Transverse colon (tissue), 4 donors: Measurements from ENCODE around the gene RAI14. TPM values are rescaled to one million over a fixed set of nuclear protein-coding genes. Genes with fewer than 3 reads are reported as not detected.

Experiments used
- DNase-seq: peaks from one replicate; pipeline ENCODE4 v3.0.0-alpha.2; 2019
- H3K27ac ChIP-seq, 4 donors: fragments of 200-600 bp; sonication (generic); 2 replicates each; pipeline ENCODE4 v1.5.1; 2016 to 2018; ENCODE audit warnings: inconsistent platforms in 4 of 4
- H3K27me3 ChIP-seq: fragments of 200-600 bp; sonication (generic); 2 replicates; pipeline ENCODE4 v1.5.1; 2017; ENCODE audit warnings: inconsistent platforms
- H3K36me3 ChIP-seq, 4 donors: fragments of 200-600 bp; sonication (generic); 2 replicates each; pipeline ENCODE4 v1.5.1; 2017 to 2019; ENCODE audit warnings: inconsistent platforms in 4 of 4
- H3K4me1 ChIP-seq, 4 donors: fragments of 200-600 bp; sonication (generic); 2 replicates each; pipeline ENCODE4 v1.5.1; 2017 to 2020; ENCODE audit warnings: inconsistent platforms in 4 of 4
- H3K4me3 ChIP-seq, 4 donors: fragments of 200-600 bp; sonication (generic); 1 replicate in 1 of 4; 2 replicates in 3 of 4; pipeline versions ENCODE4 v1.5.1 to v1.6.1; 2017 to 2019; ENCODE audit warnings: inconsistent platforms in 4 of 4
- H3K9me3 ChIP-seq, 2 donors: fragments of 200-600 bp; sonication (generic); 2 replicates each; pipeline ENCODE4 v1.5.1; 2017 to 2019; ENCODE audit warnings: inconsistent platforms in 2 of 2
- EP300 ChIP-seq: sonication (generic); formaldehyde crosslinking; IDR thresholded peaks from one replicate; pipeline ENCODE4 v1.6.1; 2017; ENCODE audit warnings: antibody characterized with exemption, low read depth
- POLR2A ChIP-seq: fragments of 450-650 bp; IDR thresholded peaks from one replicate; pipeline ENCODE4 v1.6.1; 2016; ENCODE audit warnings: antibody characterized with exemption, mild to moderate bottlenecking, moderate library complexity
- POLR2AphosphoS5 ChIP-seq, 3 donors: sonication (generic); formaldehyde crosslinking; IDR thresholded peaks; one replicate each; pipeline ENCODE4 v1.6.1; 2016; ENCODE audit warnings: antibody characterized with exemption in 3 of 3
- WGBS, 2 donors: methylation state at CpG; one replicate each; pipeline ENCODE4 v1.1.5; 2018; ENCODE audit warnings: low coverage in 1 of 2; 5-methylcytosine and 5-hydroxymethylcytosine counted together
- in situ Hi-C, 4 donors: fragments of 200-750 bp; cut with MboI; loops; one replicate each; pipeline versions ENCODE4 v1.15.0 to v1.15.1; 2017; ENCODE audit warnings: low sequenced_read_pairs in 3 of 4, low pct_ligation_motif_present in 1 of 4, low pct_unique_long_range_greater_than_20kb in 1 of 4
- intact Hi-C: fragments of 100-400 bp; cut with DNase I; formaldehyde crosslinking; loops from one replicate; pipeline ENCODE4 v1.15.1; 2023; ENCODE audit warnings: low total_unique reads
- total RNA-seq, 4 donors: library from RNA; depleted of rRNA; stranded (reverse); fragments of >200 nt; gene quantifications; one replicate each; pipeline ENCODE4 v1.1.0, GENCODE V29; 2016
- TF ChIP-seq, protein P1 (sequence below), 5 experiments: fragments of 200-600 bp in 3 of 5; fragments of 450-650 bp in 2 of 5; sonication (generic) in 3 of 5; IDR thresholded peaks; 1 replicate in 2 of 5; 2 replicates in 3 of 5; pipeline ENCODE4 v1.5.1; 2016 to 2017; ENCODE audit warnings: antibody characterized with exemption in 5 of 5, inconsistent platforms in 3 of 5, mild to moderate bottlenecking in 2 of 5, moderate library complexity in 1 of 5

Gene RAI14
- total RNA-seq, 4 donors from 2014 or later: 13.9 to 18.3 (median 15.3) TPM

- 82 to 85% methylated on average over 2 to 4 of the region's 4 CpGs for WGBS, 2 donors
- H3K36me3 ChIP-seq: no peaks in the 10 kb centered on the region
- no peaks in the 10 kb centered on the region for H3K27me3 ChIP-seq
- no peak overlapping the region for H3K27ac ChIP-seq
- DNase-seq: no peak
- TF ChIP-seq POLR2AphosphoS5 (IDR thresholded peaks at IDR 0.05) (no peak), POLR2A (no peak)
- TF ChIP-seq, protein P1, sequence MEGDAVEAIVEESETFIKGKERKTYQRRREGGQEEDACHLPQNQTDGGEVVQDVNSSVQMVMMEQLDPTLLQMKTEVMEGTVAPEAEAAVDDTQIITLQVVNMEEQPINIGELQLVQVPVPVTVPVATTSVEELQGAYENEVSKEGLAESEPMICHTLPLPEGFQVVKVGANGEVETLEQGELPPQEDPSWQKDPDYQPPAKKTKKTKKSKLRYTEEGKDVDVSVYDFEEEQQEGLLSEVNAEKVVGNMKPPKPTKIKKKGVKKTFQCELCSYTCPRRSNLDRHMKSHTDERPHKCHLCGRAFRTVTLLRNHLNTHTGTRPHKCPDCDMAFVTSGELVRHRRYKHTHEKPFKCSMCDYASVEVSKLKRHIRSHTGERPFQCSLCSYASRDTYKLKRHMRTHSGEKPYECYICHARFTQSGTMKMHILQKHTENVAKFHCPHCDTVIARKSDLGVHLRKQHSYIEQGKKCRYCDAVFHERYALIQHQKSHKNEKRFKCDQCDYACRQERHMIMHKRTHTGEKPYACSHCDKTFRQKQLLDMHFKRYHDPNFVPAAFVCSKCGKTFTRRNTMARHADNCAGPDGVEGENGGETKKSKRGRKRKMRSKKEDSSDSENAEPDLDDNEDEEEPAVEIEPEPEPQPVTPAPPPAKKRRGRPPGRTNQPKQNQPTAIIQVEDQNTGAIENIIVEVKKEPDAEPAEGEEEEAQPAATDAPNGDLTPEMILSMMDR (IDR thresholded peaks at IDR 0.05): no peak
- H3K9me3 ChIP-seq: no peaks in the 10 kb centered on the region
- in situ Hi-C loops: no loop called here
- intact Hi-C loops: no loop called here
- no peak overlapping the region for H3K4me3 ChIP-seq
- no peaks in the 10 kb centered on the region for H3K4me1 ChIP-seq
These were observed 148.0 kb downstream of the RAI14 start for GRCh38 chr5:34803974-34804732.

- no peak overlapping the region for H3K4me3 ChIP-seq
- WGBS, 2 donors: 81 to 86% methylated on average over 5 of the region's 5 CpGs
- no peaks in the 10 kb centered on the region for H3K4me1 ChIP-seq
- in situ Hi-C loops: no loop called here
- intact Hi-C loops: no loop called here
- H3K9me3 ChIP-seq: no peaks in the 10 kb centered on the region
- DNase-seq: no peak
- no peak for TF ChIP-seq EP300
- TF ChIP-seq, protein P1 (IDR thresholded peaks at IDR 0.05): no peak
- TF ChIP-seq POLR2A: no peak
- no peak for TF ChIP-seq POLR2AphosphoS5 (IDR thresholded peaks at IDR 0.05)
- H3K36me3 ChIP-seq: no peaks in the 10 kb centered on the region
- H3K27ac ChIP-seq: no peak overlapping the region
- no peaks in the 10 kb centered on the region for H3K27me3 ChIP-seq
These were observed 148.8 kb downstream of the RAI14 start for GRCh38 chr5:34804913-34805312.

DNA sequence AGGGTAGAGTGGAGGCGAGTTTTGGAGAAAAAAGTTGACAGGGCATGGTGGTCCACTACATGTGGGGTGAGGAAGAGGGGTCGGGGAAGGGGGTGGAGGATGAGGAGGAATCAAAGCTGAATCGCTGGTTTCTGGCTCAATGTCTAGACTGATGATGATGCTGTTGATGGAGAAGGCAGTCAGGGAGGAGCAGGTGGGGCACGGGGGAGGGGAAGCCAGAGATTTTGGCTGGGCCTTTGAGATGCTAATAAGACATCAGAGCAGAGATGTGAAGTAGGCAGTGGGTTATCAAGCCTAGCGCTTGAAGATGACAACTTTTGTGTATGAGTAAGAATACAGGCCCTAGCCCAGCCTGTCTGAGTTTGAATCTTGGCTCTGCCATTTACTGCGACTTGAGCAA, 150.4 kb downstream of the RAI14 start:
- Histone ChIP-seq H3K9me3 (no peaks in the 10 kb centered on the region), H3K4me1 (no peaks in the 10 kb centered on the region), H3K27me3 (no peaks in the 10 kb centered on the region), H3K36me3 (no peaks in the 10 kb centered on the region), H3K27ac (no peak overlapping the region), H3K4me3 (no peak overlapping the region)
- in situ Hi-C loops: no loop called here
- TF ChIP-seq, protein P1 (IDR thresholded peaks at IDR 0.05): no peak
- no peak for TF ChIP-seq EP300
- TF ChIP-seq POLR2AphosphoS5 (IDR thresholded peaks at IDR 0.05): no peak
- no peak for TF ChIP-seq POLR2A
- 89 to 90% methylated on average over 6 of the region's 6 CpGs for WGBS, 2 donors
- no peak for DNase-seq
- intact Hi-C loops: no loop called here

DNA sequence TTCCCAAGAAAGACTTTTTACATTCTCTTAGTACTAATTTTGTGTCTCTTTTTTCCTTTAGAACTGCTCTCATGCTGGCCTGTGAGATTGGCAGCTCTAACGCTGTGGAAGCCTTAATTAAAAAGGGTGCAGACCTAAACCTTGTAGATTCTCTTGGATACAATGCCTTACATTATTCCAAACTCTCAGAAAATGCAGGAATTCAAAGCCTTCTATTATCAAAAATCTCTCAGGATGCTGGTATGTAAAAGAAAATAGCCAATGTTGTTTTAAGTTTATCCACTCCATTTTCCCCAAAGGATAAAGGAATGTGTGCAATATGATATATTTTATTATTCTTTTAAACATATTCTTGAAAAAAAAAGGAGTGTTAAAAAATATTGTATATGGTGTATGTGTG, 155.6 kb downstream of the RAI14 start:
- in situ Hi-C loops: no loop called here
- intact Hi-C loops: no loop called here
- 82 to 84% methylated on average over 1 of the region's 1 CpG for WGBS, 2 donors

More for the DNA sequence above, 155.6 kb downstream of the RAI14 start:
- no peaks in the 10 kb centered on the region for H3K9me3 ChIP-seq
- no peak for DNase-seq
- no peaks in the 10 kb centered on the region for H3K36me3 ChIP-seq
- TF ChIP-seq POLR2A (no peak), POLR2AphosphoS5 (IDR thresholded peaks at IDR 0.05) (no peak), EP300 (no peak)
- TF ChIP-seq, protein P1 (IDR thresholded peaks at IDR 0.05): no peak
- H3K4me3 ChIP-seq: no peak overlapping the region
- H3K4me1 ChIP-seq: no peaks in the 10 kb centered on the region
- no peaks in the 10 kb centered on the region for H3K27me3 ChIP-seq
- H3K27ac ChIP-seq: no peak overlapping the region
